DND-41 (cell line): ENCODE measurements around the gene LHX6.
A peak's percentile ranks its signal among the peaks of the same experiment; 100 is the strongest.

Experiments
- ATAC-seq: fragments of 200-7000 bp; cut with Tn5 transposase; 3 replicates; pipeline ENCODE4 v1.9.1; 2021; ENCODE audit warnings: low read depth; ENCODE audit not compliant: insufficient read depth
- DNase-seq: peaks from one replicate; pipeline ENCODE4 v3.0.0-alpha.2; 2020
- H2AFZ ChIP-seq: 2 replicates; pipeline ENCODE4 v1.6.0; 2012; ENCODE audit warnings: low read depth, low read length
- H3K27ac ChIP-seq: 2 replicates; pipeline ENCODE4 v1.5.1; 2012; ENCODE audit warnings: low read length, inconsistent platforms
- H3K27me3 ChIP-seq: fragments of 200-600 bp; sonication (generic); 2 replicates; pipeline ENCODE4 v1.6.0; 2012; ENCODE audit warnings: low read length, mild to moderate bottlenecking, inconsistent platforms; ENCODE audit not compliant: insufficient read depth, poor library complexity
- H3K36me3 ChIP-seq: 2 replicates; pipeline ENCODE4 v1.5.1; 2012; ENCODE audit warnings: low read length, inconsistent platforms; ENCODE audit not compliant: insufficient read depth
- H3K4me1 ChIP-seq: 2 replicates; pipeline ENCODE4 v1.5.1; 2012; ENCODE audit warnings: mild to moderate bottlenecking, low read length; ENCODE audit not compliant: insufficient read depth
- H3K4me2 ChIP-seq: 2 replicates; pipeline ENCODE4 v1.6.0; 2012; ENCODE audit warnings: mild to moderate bottlenecking, moderate library complexity, low read length, inconsistent platforms; ENCODE audit not compliant: insufficient read depth
- H3K4me3 ChIP-seq, 2 experiments: fragments of 200-600 bp in 1 of 2; shearing (Covaris generic) in 1 of 2; 2 replicates each; pipeline ENCODE4 v1.5.1; 2012 to 2016; ENCODE audit warnings: inconsistent platforms in 2 of 2, low read length in 2 of 2, mild to moderate bottlenecking in 2 of 2, low read depth in 1 of 2, moderate library complexity in 1 of 2
- H3K79me2 ChIP-seq: 2 replicates; pipeline ENCODE4 v1.6.0; 2012; ENCODE audit warnings: low read length, inconsistent platforms; ENCODE audit not compliant: insufficient read depth
- H3K9ac ChIP-seq: 2 replicates; pipeline ENCODE4 v1.6.0; 2012; ENCODE audit warnings: low read depth, mild to moderate bottlenecking, inconsistent platforms, low read length, moderate library complexity
- H3K9me3 ChIP-seq: 2 replicates; pipeline ENCODE4 v1.5.1; 2012; ENCODE audit warnings: low read length, moderate library complexity, mild to moderate bottlenecking, inconsistent platforms; ENCODE audit not compliant: insufficient read depth, severe bottlenecking
- H4K20me1 ChIP-seq: 2 replicates; pipeline ENCODE4 v1.6.0; 2012; ENCODE audit warnings: low read length; ENCODE audit not compliant: insufficient read depth
- CTCF ChIP-seq: IDR thresholded peaks from 2 replicates; pipeline ENCODE4 v1.5.1; 2012; ENCODE audit warnings: borderline replicate concordance, low read length, moderate library complexity, mild to moderate bottlenecking; ENCODE audit not compliant: poor library complexity, severe bottlenecking; ENCODE audit errors: extremely low read depth
- EZH2 ChIP-seq: IDR thresholded peaks from 3 replicates; pipeline ENCODE4 v1.6.1; 2012; ENCODE audit warnings: borderline replicate concordance, low read depth, mild to moderate bottlenecking, moderate library complexity, low read length, inconsistent platforms; ENCODE audit not compliant: severe bottlenecking

The LHX6 gene

GRCh38 chr9:122192261-122192875 lies 36.4 kb downstream of the LHX6 start:
- no peak overlapping the region for H3K4me3 ChIP-seq
- H3K27me3 ChIP-seq: no peaks in the 10 kb centered on the region
- DNase-seq (no peak), ATAC-seq (no peak)
- no peak overlapping the region for H3K27ac ChIP-seq
- no peaks in the 10 kb centered on the region for H3K4me1 ChIP-seq
- no peaks in the 10 kb centered on the region for H3K36me3 ChIP-seq
- H4K20me1 ChIP-seq: no peaks in the 10 kb centered on the region; the same call in 1 of the 2 replicates
- no peak overlapping the region for H3K9ac ChIP-seq
- H3K4me2 ChIP-seq: no peak overlapping the region
- no peaks in the 10 kb centered on the region for H3K9me3 ChIP-seq
- no peak overlapping the region for H2AFZ ChIP-seq
- no peak for TF ChIP-seq CTCF
- no peak for TF ChIP-seq EZH2
- no peaks in the 10 kb centered on the region for H3K79me2 ChIP-seq

GRCh38 chr9:122191584-122191983 lies 37.2 kb downstream of the LHX6 start:
- H2AFZ ChIP-seq: no peak overlapping the region
- no peak overlapping the region for H3K4me3 ChIP-seq
- DNase-seq (no peak), ATAC-seq (no peak)
- no peak overlapping the region for H3K27ac ChIP-seq
- no peak overlapping the region for H3K9ac ChIP-seq
- no peaks in the 10 kb centered on the region for H3K9me3 ChIP-seq
- H3K79me2 ChIP-seq: no peaks in the 10 kb centered on the region
- no peak for TF ChIP-seq EZH2
- TF ChIP-seq CTCF: no peak
- no peaks in the 10 kb centered on the region; the same call in 1 of the 2 replicates for H4K20me1 ChIP-seq
- H3K4me1 ChIP-seq: no peaks in the 10 kb centered on the region
- H3K27me3 ChIP-seq: no peaks in the 10 kb centered on the region
- H3K36me3 ChIP-seq: no peaks in the 10 kb centered on the region
- no peak overlapping the region for H3K4me2 ChIP-seq

GRCh38 chr9:122190597-122191381 lies 38.0 kb downstream of the LHX6 start:
- ATAC-seq (peak; percentile 72; the same call in 2 of the 3 replicates), DNase-seq (peak; percentile 18)
- Histone ChIP-seq H3K27ac (no peak overlapping the region), H4K20me1 (no peaks in the 10 kb centered on the region; the same call in 1 of the 2 replicates), H3K79me2 (no peaks in the 10 kb centered on the region), H3K4me1 (no peaks in the 10 kb centered on the region), H3K9ac (no peak overlapping the region), H3K4me2 (no peak overlapping the region), H3K27me3 (no peaks in the 10 kb centered on the region), H2AFZ (no peak overlapping the region), H3K4me3 (no peak overlapping the region), H3K9me3 (no peaks in the 10 kb centered on the region), H3K36me3 (no peaks in the 10 kb centered on the region)
- TF ChIP-seq EZH2 (no peak), CTCF (no peak)
